ENCODE measurements around the gene ARL6IP4. TPM values are rescaled to one million over a fixed set of nuclear protein-coding genes. Genes with fewer than 3 reads are reported as not detected.
"Not testable (repeated sequence)": the region's sequence is repeated elsewhere in the genome, so short reads cannot be mapped to it uniquely, and the experiment has no call there.

The ARL6IP4 gene
- polyA plus RNA-seq, 3 donors = 208 to 315 (median 273) TPM

GRCh38 chr12:122997343-122998250 is 17.1 kb downstream of the ARL6IP4 start:
- no peak overlapping the region for H3K27ac ChIP-seq (ENCODE audit: low read depth, low read length)
- WGBS, 3 donors = 88 to 94% (median 91%) methylated on average over 21 to 25 of the region's 25 CpGs

DNA sequence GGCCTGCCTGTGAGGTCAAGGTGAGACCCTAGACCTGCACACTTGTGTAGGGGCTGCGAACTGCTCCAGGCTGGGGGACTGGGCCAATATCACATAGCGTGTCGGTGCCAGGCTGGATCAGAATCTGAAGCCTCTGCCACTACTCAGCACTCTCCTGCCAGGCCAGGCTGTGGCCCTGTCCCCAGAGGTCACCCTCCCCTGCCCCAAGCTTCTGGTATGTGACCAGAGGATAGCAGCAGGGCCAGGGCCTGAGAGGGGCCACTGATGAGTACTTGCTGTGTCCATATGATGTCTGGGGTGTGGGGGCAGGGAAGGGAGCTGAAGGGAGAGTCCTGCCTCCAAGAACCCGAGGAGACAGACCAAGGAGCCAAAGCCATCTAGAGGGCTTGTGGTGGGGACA is 17.8 kb downstream of the ARL6IP4 start:
- WGBS, 3 donors = 73 to 89% (median 85%) methylated on average over 4 of the region's 4 CpGs
- no peak overlapping the region for H3K27ac ChIP-seq (ENCODE audit: low read depth, low read length)

DNA sequence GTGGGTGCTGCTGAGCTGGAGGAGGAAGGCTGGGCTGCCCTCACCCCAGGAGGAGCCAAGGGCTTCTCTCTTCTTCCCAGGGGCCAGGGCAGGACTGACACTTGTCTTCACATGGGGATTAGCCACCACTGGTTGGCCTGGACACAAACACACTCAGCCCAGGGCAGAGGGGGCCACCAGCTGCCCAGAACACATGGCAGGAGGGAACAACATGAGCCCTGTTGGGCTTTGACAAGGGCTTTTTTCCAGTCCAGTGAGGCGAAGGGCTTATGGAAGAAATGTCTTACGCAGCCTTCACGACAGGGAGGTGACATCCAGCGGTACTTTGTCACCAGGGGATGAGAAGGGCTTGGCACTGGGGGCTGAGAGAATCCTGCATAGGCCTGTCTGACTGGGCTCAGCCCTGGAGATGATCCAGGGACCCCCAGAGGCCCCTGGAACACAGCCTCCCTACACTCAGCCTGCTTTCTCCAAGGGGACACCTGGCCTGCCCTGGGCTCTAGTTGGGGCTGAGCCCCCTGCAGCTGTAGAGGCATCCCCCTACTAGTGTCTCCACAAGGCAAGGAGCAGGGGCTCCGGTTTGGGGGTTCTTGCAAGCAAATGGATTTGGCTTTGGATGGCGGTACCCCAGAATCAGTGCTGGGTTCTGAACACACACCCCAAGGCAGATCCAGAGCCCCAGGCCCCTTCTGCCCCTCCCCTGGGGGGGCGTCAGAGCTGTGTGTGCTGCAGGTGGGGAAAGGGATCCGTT is 18.9 kb downstream of the ARL6IP4 start:
- 86 to 90% (median 89%) methylated on average over 8 of the region's 8 CpGs for WGBS, 3 donors
- no peak overlapping the region for H3K27ac ChIP-seq (ENCODE audit: low read depth, low read length)

- 74 to 83% (median 77%) methylated on average over 20 of the region's 20 CpGs for WGBS, 3 donors
- H3K27ac ChIP-seq (ENCODE audit: low read depth, low read length) = no peak overlapping the region
Measured at GRCh38 chr12:122999986-123000420, 19.5 kb downstream of the ARL6IP4 start.

DNA sequence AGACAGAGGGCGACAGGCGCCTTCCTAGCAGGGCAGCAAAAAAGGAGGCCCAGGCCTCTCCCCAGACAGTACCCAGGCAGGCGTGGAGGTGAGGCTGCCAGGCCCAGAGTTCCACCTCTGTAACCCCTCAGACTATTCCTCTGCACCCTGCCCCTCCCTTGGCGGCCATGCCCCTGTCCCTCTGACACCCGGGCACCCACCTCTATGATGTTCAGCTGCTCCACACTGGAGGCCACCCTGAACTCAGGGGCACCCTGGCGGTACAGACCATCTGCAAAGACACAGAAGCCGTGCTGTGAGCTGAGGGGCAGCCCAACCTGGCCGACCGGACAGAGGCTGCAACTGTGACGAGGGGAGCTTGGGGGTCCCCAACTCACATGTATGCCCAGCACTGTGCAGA is 20.1 kb downstream of the ARL6IP4 start:
- WGBS, 3 donors = 94 to 97% (median 96%) methylated on average over 10 of the region's 10 CpGs
- H3K27ac ChIP-seq (ENCODE audit: low read depth, low read length) = no peak overlapping the region

DNA sequence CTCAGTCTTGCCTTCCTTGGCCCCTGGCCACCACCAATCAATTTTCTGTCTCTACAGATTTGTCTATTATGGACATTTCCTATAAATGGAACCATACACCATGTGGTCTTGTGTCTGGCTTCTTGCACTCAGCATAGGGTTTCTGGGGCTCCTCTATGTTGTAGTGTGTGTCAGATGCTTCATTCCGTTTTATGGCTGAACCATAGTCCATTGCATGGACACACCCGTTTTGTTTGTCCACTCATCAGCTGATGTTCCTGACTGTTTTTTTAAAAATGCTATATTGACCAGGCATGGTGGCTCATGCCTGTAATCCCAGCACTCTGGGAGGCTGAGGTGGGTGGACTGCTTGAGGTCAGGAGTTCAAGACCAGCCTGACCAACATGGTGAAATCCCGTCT is 21.0 kb downstream of the ARL6IP4 start:
- 93 to 95% (median 94%) methylated on average over 3 of the region's 3 CpGs for WGBS, 3 donors
- H3K27ac ChIP-seq (ENCODE audit: low read depth, low read length) = no peak overlapping the region

DNA sequence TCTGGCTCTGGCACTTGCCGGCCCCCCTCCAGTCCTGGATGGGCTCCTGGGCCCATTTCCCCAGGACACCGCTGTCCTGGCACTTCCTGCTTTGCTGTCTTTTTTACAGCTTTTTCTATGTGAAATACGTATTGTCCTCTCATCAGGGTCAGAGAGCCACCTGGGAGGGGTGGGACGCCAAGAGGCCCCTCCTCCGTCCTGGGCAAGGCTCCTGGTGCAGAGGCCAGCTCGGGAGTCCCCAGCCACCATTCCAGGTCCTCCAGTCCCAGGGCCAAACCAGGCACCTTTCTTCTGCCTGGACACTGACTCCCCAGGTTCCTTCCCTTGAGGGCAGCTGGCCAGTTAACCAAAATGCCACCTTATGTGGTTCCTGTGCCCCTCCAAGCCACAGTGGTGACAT is 22.8 kb downstream of the ARL6IP4 start:
- 82 to 90% (median 88%) methylated on average over 6 of the region's 6 CpGs for WGBS, 3 donors
- H3K27ac ChIP-seq (ENCODE audit: low read depth, low read length) = no peak overlapping the region

DNA sequence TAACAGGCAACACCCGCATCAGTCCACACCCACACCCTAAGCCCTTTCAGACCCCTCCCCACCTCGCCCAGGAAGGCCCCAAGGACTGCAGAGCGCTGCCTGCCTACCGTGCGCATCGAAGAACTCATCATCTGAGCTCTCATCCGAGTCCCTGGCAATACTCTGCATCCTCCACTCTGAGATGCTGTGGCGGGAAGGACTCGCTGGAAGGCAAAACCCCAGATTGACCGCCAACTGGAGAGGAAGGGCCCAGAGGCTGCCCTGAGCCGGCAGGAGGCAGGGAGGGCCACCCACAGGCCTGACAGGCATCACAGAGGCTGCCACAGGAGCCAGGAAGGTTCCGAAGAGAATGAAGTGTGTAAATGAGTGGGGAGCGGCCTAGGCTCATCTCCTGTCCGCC is 23.8 kb downstream of the ARL6IP4 start:
- WGBS, 3 donors = 88 to 94% (median 90%) methylated on average over 14 of the region's 14 CpGs
- H3K27ac ChIP-seq (ENCODE audit: low read depth, low read length) = no peak overlapping the region

GRCh38 chr12:123005081-123005626 is 24.7 kb downstream of the ARL6IP4 start:
- 91 to 94% (median 94%) methylated on average over 22 of the region's 22 CpGs for WGBS, 3 donors
- no peak overlapping the region for H3K27ac ChIP-seq (ENCODE audit: low read depth, low read length)

GRCh38 chr12:123006977-123007376 is 26.5 kb downstream of the ARL6IP4 start:
- H3K27ac ChIP-seq (ENCODE audit: low read depth, low read length) = no peak overlapping the region
- 84 to 89% (median 85%) methylated on average over 12 of the region's 12 CpGs for WGBS, 3 donors

DNA sequence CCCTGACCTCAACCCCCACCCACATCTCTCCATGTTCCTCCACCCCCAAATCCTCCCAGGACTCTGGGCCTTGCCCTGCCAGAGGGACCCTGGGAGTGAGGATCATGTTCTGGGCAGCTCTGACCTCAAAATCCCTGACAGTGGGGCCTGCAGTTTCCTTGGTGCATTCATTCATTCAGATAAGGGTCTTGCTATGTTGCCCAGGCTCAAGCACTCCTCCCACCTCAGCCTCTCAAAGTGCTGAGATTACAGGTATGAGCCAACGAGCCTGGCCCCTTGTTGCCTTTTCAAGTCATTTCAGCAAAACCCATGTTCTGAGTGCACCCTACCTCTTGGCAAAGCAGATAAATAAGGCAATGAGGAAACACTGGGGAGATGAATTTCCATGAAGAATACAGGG is 29.6 kb downstream of the ARL6IP4 start:
- no peak overlapping the region for H3K27ac ChIP-seq (ENCODE audit: low read depth, low read length)
- 80 to 89% (median 81%) methylated on average over 1 of the region's 1 CpG for WGBS, 3 donors

DNA sequence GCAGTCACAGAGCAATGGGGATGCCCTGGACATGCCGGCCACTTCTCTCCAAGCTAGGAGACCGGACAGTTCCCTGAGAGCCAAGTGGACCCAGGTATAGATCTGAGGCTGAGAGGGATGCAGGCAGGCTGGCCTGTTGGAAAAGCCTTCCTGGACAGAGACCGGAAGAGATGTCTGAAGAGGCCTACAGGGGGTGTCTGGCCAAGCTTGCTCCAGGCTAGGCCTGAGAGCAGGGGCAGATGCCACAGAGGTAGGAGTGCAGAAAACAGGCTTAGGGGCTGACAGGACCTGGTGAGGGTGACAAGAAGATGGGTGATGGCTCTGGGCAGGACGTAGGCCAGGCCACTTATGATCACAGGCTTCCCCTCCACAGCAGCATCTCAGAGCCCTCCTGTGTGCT is 30.2 kb downstream of the ARL6IP4 start:
- 97 to 99% (median 99%) methylated on average over 4 of the region's 4 CpGs for WGBS, 3 donors
- no peak overlapping the region for H3K27ac ChIP-seq (ENCODE audit: low read depth, low read length)

GRCh38 chr12:123011701-123012100 is 31.2 kb downstream of the ARL6IP4 start:
- 69 to 86% (median 70%) methylated on average over 6 of the region's 6 CpGs for WGBS, 3 donors
- H3K27ac ChIP-seq (ENCODE audit: low read depth, low read length) = no peak overlapping the region

GRCh38 chr12:123013185-123014095 is 33.0 kb downstream of the ARL6IP4 start:
- no peak overlapping the region for H3K27ac ChIP-seq (ENCODE audit: low read depth, low read length)
- 96 to 97% (median 96%) methylated on average over 19 of the region's 19 CpGs for WGBS, 3 donors

DNA sequence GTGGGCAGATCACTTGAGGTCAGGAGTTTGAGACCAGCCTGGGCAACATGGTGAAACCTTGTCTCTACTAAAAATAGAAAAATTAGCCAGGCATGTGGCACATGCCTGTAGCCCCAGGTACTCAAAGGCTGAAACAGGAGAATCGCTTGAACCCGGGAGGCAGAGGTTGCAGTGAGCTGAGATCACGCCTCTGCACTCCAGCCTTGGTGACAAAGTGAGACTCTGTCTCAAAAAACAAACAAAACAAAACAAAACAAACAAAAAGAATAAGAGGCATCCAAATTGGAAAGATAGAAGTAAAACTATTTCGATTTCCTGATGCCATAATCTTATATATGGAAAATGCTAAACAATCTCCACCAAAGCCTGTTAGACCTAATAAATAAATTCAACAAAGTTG is 34.0 kb downstream of the ARL6IP4 start:
- WGBS, 3 donors = 93 to 98% (median 95%) methylated on average over 4 of the region's 4 CpGs
- H3K27ac ChIP-seq (ENCODE audit: low read depth, low read length) = not testable (repeated sequence)

DNA sequence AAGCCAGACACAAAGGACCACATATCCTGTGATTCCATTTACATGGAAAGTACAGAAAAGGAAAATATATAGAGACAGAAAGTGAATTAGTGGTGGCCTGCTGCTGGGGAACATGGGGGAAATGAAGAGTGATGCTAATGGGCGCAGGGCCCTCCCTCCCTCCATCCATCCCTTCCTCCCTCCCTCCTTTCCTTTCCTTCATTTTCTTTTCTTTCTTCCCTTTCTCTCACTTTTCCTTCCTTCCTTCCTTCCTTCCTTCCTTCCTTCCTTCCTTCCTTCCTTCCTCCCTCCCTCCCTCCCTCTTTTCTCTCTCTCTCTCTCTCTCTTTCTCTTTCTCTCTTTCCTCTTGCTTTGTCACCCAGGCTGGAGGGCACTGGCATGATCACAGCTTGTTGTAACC is 37.3 kb downstream of the ARL6IP4 start:
- WGBS, 3 donors = 89 to 100% (median 100%) methylated on average over 1 of the region's 1 CpG

GRCh38 chr12:123019841-123020138 is 39.3 kb downstream of the ARL6IP4 start:
- WGBS, 3 donors = 82 to 93% (median 90%) methylated on average over 2 of the region's 2 CpGs
- no peak overlapping the region for H3K27ac ChIP-seq (ENCODE audit: low read depth, low read length)

More for the DNA sequence above, 37.3 kb downstream of the ARL6IP4 start:
- no peak overlapping the region for H3K27ac ChIP-seq (ENCODE audit: low read depth, low read length)
